HG03354 (cell line): ENCODE results near the gene FAAP24.
A peak's percentile ranks its signal among the peaks of the same experiment; 100 is the strongest.
"Not testable (repeated sequence)": the region's sequence is repeated elsewhere in the genome, so short reads cannot be mapped to it uniquely, and the experiment has no call there.

Experiments
- ATAC-seq: cut with Tn5 transposase; IDR thresholded peaks from one replicate; pipeline ENCODE4 v1.9.1; 2021; ENCODE audit warnings: mild to moderate bottlenecking; ENCODE audit not compliant: unreplicated experiment, poor library complexity, severe bottlenecking

Gene FAAP24, protein sequence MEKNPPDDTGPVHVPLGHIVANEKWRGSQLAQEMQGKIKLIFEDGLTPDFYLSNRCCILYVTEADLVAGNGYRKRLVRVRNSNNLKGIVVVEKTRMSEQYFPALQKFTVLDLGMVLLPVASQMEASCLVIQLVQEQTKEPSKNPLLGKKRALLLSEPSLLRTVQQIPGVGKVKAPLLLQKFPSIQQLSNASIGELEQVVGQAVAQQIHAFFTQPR

DNA sequence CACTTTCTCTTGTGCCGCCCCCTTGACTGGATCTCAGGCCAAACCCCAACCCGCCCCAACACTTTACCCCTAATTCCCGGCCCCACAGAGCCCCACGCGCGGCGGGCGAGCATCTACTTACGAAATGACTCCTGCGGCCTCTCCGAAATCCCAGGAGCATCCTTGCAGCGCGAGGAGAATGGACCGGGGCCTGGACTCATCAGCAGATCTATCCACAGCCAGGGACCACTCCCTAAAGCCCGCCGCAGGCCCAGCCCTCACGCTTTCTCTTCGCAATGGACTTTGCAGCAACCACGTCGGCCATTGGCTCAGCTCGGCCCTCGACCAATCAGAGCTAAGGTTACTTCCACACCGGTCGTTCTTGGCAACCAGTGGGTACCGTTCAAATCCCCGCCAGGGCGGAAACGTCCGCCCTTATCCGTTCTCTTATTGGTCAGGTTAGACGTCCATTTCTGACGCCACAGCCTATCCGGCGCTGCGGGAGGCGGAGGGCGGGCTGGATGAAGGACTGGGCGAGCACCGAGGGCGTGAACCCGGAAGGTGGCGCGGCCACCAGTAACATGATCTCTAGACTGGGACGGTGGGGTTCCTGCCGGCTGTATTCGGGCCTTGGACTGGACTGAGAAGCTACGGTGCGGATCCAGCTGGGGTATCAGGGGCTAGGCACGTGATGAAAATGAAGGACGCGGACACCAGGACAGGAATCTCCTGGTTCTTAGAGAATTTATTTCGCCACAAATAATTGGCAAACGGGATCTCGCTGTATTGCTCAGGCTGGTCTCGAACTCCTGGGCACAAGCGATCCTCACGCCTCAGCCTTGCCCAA, at the start of gene FAAP24, which contains the start of gene CEP89:
Gene FAAP24, plus strand, starts transcription at position 528 of the 826 bp plus-strand sequence. CDS start 955 bp downstream, outside the sequence.
Gene CEP89, minus strand, starts transcription at position 244 of the 826 bp plus-strand sequence. Its CDS starts 84 bp downstream, at position 160.
- ATAC-seq, result peak; percentile 98

DNA sequence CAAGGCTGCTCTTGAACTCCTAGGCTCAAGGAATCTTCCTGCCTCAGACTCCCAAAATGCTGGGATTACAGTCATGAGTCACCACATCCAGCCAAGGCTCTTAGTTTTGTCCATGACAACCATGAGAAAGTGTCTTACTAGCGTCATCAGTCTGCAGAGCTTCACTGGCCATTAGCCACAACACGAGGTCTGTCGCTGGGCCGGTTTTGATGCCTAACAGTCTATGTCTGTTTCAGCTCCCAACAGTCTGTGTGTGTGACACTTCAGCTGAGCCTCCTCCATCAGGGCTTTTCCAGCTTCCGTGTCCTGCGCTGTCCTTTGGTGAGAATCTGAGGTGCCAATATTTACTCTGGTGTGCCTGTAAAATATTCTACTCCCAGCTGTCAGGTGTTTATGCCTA, 47.8 kb upstream of the FAAP24 start:
- ATAC-seq, result no peak

- ATAC-seq, result no peak
Observed at GRCh38 chr19:32928806-32929205, 43.2 kb upstream of the FAAP24 start.

DNA sequence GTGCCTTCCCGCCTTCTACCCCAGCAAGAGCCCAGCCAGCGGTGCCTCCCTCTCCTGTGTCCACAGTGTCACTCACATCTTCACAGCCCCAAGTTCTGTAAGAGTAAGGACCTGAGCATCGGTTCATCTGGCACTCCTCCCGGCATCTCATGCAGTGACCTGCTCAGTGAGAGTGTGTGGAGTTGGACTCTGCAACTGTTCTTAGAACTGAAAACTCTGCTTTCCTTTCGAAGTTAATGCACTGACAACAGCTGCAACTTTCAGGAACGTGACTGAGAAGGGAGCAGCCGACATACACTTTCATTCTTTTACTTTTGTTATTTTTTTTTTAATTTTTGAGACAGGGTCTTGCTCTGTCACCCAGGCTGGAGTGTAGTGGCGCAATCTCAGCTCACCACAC, 41.5 kb upstream of the FAAP24 start:
- ATAC-seq, result no peak

GRCh38 chr19:32933571-32933970, 38.5 kb upstream of the FAAP24 start:
- no peak for ATAC-seq

- ATAC-seq, result no peak
Observed at GRCh38 chr19:32935629-32936028, 36.4 kb upstream of the FAAP24 start.

GRCh38 chr19:32936065-32936464, 36.0 kb upstream of the FAAP24 start:
- no peak for ATAC-seq

- not testable (repeated sequence) for ATAC-seq
Observed at GRCh38 chr19:32941273-32941672, 30.8 kb upstream of the FAAP24 start.

GRCh38 chr19:32945260-32945659, 26.8 kb upstream of the FAAP24 start:
- no peak for ATAC-seq

DNA sequence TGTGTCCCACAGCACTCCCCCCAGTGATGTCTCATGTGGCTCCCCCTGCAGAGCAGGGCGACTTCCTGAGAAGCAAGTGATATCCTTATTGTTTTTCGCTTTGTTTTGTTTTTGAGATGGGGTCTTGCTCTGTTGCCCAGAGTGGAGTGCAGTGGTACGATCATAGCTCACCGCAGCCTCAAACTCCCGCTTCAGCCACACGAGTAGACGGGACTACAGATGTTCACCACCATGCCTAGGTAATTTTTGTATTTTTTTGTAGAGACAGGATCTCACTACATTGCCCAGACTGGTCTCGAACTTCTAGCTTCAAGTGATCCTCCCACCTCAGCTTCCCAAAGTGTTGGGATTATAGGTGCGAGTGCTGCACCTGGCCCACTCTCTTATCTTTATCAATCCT, 5.3 kb upstream of the FAAP24 start:
- ATAC-seq, result no peak

DNA sequence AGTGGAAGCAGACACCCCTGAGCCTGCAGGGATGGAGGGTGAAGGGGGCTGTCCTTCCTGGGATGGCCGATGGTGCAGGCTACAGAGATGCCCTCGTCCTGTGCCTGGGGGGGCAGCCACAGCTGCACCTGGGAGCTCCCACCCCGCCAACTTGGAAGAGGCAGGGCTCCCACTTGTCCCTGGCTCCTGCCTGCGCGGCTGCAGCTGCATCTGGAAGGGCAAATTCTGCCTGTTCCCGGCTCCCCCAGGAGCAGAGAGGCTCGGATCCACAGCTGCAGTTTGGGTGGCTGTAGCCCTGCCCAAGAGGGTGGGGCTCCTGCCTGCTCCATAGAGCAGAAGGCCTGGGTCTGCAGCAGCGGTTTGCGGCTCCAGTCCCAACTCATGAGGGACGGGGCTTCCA, 2.5 kb upstream of the FAAP24 start:
- no peak for ATAC-seq

GRCh38 chr19:32971012-32971595, 938 bp upstream of the FAAP24 start:
- ATAC-seq, result no peak

DNA sequence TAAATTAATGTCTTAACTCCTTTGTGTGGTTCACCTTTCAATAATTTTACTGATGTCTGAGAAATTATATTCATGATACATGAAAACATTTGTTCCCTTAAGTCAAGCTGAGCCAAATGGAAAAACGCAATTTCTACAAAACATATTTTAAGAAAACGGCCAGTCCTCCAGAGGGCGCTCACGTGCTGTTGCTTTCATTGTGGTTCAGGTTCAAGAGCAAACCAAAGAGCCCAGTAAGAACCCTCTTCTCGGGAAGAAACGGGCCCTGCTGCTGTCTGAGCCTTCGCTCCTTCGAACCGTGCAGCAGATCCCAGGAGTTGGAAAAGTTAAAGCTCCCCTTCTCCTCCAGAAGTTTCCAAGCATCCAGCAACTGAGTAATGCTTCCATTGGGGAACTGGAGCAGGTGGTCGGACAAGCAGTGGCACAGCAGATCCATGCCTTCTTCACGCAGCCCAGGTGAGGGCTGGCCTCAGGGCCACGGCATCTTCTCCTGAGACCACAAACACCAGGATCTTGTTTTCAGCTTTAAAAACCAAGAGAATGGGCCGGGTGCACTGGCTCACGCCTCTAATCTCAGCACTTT, 4.3 kb downstream of the FAAP24 start:
- ATAC-seq, result no peak

GRCh38 chr19:32977280-32977679, 5.2 kb downstream of the FAAP24 start:
- ATAC-seq, result no peak

DNA sequence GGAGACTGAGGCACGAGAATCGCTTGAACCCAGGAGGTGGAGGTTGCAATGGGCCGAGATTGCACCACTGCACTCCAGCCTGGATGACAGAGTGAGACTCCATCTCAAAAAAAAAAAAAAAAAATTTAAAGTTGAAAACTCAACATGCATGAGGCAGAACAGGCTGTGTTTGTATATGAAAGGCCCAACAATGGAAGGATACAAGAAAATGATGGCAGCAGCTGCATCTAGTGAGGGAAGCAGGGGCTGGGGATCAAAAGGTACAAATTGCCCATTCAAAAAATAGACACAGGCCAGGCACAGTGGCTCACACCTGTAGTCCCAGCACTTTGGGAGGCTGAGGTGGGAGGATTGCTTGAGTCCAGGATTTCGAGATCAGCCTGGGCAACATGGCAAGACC, 5.8 kb downstream of the FAAP24 start:
- ATAC-seq, result not testable (repeated sequence)

DNA sequence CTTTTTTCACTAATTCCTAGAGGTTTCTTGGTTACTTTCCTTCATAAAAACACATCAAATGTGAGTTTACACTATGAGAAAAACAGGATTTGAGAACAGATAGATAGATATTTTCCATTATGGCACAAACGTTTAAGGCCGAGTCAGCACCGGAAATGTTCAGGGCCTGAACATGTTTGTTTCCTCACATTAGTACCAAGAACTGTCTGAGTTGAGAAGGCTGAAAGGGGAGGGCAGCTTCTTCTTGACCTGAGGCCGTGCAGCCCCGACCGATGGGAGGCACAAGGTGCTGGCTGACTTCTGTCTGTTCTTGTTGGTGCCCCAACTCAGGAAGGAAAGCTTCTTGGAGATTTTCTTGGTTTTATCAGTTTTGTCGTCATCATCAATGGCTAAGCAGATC, 7.8 kb downstream of the FAAP24 start:
- not testable (repeated sequence) for ATAC-seq

- ATAC-seq, result not testable (repeated sequence)
Observed at GRCh38 chr19:32982488-32982887, 10.4 kb downstream of the FAAP24 start.

GRCh38 chr19:32988254-32988653, 16.2 kb downstream of the FAAP24 start:
- not testable (repeated sequence) for ATAC-seq

GRCh38 chr19:32988724-32989123, 16.7 kb downstream of the FAAP24 start:
- ATAC-seq, result no peak

DNA sequence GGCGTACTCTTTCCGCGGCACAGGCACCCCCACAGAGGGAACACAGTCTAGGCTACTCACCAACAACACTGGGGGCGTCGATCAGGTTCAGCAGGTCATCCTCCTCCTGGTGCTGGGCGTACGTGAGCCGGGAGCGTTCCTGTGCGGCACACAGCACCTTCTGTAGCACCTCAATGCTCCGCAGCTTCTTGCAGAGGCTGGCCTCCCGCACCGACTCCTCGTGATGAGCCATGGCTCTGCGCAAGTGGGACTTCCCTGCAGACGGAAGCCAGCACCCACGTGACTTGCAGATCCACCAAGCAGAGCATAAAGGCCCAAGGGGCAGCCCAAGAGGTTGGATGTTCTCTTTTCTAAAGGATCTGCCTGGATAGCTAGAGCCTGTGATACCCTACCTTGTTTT, 23.9 kb downstream of the FAAP24 start:
- not testable (repeated sequence) for ATAC-seq
